Stomach (tissue), 4 donors: Measurements from ENCODE around the gene ANTKMT.

Experiments used
- EP300 ChIP-seq: sonication (generic); formaldehyde crosslinking; IDR thresholded peaks from one replicate; pipeline ENCODE4 v1.6.1; 2017; ENCODE audit warnings: antibody characterized with exemption
- TF ChIP-seq, protein P1 (sequence below), 7 experiments: fragments of 450-650 bp in 4 of 7; fragments of 200-600 bp in 3 of 7; sonication (generic) in 3 of 7; IDR thresholded peaks; one replicate each; pipeline ENCODE4 v1.5.1; 2016 to 2019; ENCODE audit warnings: antibody characterized with exemption in 7 of 7, control low read depth in 2 of 7, mild to moderate bottlenecking in 1 of 7

- TF ChIP-seq, protein P1, sequence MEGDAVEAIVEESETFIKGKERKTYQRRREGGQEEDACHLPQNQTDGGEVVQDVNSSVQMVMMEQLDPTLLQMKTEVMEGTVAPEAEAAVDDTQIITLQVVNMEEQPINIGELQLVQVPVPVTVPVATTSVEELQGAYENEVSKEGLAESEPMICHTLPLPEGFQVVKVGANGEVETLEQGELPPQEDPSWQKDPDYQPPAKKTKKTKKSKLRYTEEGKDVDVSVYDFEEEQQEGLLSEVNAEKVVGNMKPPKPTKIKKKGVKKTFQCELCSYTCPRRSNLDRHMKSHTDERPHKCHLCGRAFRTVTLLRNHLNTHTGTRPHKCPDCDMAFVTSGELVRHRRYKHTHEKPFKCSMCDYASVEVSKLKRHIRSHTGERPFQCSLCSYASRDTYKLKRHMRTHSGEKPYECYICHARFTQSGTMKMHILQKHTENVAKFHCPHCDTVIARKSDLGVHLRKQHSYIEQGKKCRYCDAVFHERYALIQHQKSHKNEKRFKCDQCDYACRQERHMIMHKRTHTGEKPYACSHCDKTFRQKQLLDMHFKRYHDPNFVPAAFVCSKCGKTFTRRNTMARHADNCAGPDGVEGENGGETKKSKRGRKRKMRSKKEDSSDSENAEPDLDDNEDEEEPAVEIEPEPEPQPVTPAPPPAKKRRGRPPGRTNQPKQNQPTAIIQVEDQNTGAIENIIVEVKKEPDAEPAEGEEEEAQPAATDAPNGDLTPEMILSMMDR (IDR thresholded peaks at IDR 0.05) = no peak
- TF ChIP-seq EP300 = no peak
Observed at GRCh38 chr16:694863-695354, 26.0 kb upstream of the ANTKMT start.
